ENCODE measurements around the gene GARIN5A. TPM values are rescaled to one million over a fixed set of nuclear protein-coding genes. Genes with fewer than 3 reads are reported as not detected.
"Not testable (repeated sequence)": the region's sequence is repeated elsewhere in the genome, so short reads cannot be mapped to it uniquely, and the experiment has no call there.

The GARIN5A gene
- total RNA-seq, 2 experiments from 2014 or later, result 0.77 to 0.88 TPM

DNA sequence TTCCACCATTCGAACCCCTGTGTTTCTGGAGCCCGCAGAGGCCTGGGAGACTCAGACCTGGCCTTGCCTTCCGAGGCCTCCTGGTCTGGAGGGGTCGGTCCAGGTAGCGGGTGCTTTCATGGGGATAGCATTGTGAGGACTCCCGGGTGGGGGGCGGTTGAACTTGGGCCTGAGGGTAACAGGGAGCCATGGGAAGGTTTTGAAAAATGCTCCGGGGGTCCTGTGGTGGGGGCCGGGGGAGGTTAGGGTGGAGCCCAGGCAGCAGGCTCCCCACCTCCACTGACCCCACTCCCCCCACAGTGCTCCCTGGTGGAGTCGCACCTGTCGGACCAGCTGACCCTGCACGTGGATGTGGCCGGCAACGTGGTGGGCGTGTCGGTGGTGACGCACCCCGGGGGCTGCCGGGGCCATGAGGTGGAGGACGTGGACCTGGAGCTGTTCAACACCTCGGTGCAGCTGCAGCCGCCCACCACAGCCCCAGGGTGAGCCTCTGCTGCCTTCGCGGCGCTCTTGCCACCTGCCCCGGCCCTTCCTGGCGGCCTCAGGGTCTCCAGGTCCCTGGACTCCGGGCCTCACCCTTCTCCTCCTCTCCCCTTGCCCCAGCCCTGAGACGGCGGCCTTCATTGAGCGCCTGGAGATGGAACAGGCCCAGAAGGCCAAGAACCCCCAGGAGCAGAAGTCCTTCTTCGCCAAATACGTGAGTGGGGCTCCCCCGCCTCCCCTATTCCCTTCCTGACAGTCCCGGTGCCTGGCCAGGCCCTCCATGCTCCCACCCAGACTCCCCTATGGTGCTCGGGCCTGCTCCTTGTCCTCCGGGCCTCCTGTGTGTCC, 3.8 kb upstream of the GARIN5A start:
- Mint-ChIP-seq H3K4me3 (no peak overlapping the region), H3K36me3 (peaks cover 30% of the 10 kb centered on the region), H3K4me1 (ENCODE audit: low read depth) (peaks cover 22% of the 10 kb centered on the region), H3K27ac (no peak overlapping the region), H3K9me3 (no peaks in the 10 kb centered on the region), H3K27me3 (no peaks in the 10 kb centered on the region)
- intact Hi-C loops (cut with micrococcal nuclease), result no loop called here
- ChIA-PET POLR2A (no interaction called here), CTCF (no interaction called here)
- DNase-seq, result no peak

GRCh38 chr19:50479761-50480251, 3.2 kb upstream of the GARIN5A start:
- POLR2A ChIA-PET, result no interaction called here
- Mint-ChIP-seq H3K9me3 (no peaks in the 10 kb centered on the region), H3K4me1 (ENCODE audit: low read depth) (peaks cover 22% of the 10 kb centered on the region), H3K36me3 (peaks cover 27% of the 10 kb centered on the region), H3K27me3 (no peaks in the 10 kb centered on the region), H3K27ac (no peak overlapping the region), H3K4me3 (no peak overlapping the region)
- intact Hi-C loops (cut with micrococcal nuclease), result no loop called here
- CTCF ChIA-PET, result interaction anchor here (0.7 to 1.7 kb wide), 2 partner anchors 111 to 128 kb away, joined by 3 to 8 read pairs; no protein-coding TSS in a partner anchor
- no peak for DNase-seq

DNA sequence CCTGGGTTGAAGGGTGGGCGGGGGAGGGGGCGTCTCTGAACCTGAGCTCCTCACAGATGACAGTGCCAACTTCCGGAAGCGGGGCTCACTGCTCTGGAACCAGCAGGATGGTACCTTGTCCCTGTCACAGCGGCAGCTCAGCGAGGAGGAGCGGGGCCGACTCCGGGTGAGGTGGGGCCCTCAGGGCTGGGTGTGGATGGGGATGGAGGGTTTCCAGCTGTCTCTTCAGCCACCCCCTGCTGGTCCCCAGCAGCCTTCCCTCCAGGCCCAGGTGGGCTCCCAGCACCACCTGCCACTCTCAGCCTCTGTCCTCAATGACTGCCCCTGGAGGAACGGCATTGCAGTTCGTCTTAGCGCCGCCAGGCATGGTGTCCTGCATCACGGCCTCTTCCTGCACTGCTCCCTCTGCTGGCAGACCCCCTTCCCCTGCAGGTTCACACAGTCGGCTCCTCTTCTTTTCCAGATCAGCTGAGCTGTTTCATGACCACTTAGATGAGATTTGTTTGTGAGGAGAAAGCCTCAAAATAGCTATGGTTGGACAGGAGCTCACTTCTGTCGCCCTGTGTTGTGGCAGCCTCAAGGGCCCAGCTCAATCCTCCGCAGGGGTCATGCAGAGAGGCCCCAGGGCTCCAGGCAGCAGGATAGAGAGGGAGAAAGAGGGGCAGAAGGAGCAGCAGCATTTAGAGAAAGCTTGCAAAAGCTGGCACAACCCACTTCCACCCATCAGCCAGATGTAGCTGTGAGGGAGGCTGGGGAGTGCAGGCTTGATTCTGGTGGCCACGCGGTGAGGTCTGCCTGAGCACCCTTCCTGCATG, 2.5 kb upstream of the GARIN5A start:
- Mint-ChIP-seq H3K36me3 (peaks cover 27% of the 10 kb centered on the region), H3K4me3 (no peak overlapping the region), H3K27me3 (no peaks in the 10 kb centered on the region), H3K4me1 (ENCODE audit: low read depth) (peaks cover 22% of the 10 kb centered on the region), H3K9me3 (no peaks in the 10 kb centered on the region), H3K27ac (no peak overlapping the region)
- CTCF ChIA-PET, result interaction anchor here (0.6 to 1.7 kb wide), 6 partner anchors 7 to 229 kb away, joined by 3 to 8 read pairs (median 4); no protein-coding TSS in a partner anchor
- POLR2A ChIA-PET, result interaction anchor here (1.0 kb wide), 1 partner anchor 32 kb away, joined by 3 read pairs; the partner anchor contains the start of gene JOSD2
- intact Hi-C loops (cut with micrococcal nuclease), result no loop called here
- peak; percentile 26 for DNase-seq

GRCh38 chr19:50477751-50478515, 1.3 kb upstream of the GARIN5A start:
- Mint-ChIP-seq H3K9me3 (no peaks in the 10 kb centered on the region), H3K27me3 (no peaks in the 10 kb centered on the region), H3K4me3 (peak overlapping the region; percentile 93), H3K4me1 (ENCODE audit: low read depth) (peaks cover 22% of the 10 kb centered on the region), H3K36me3 (peaks cover 21% of the 10 kb centered on the region), H3K27ac (peak overlapping the region; percentile 7)
- POLR2A ChIA-PET, result interaction anchor here (1.0 kb wide), 1 partner anchor 33 kb away, joined by 3 read pairs; the partner anchor contains the start of gene JOSD2
- CTCF ChIA-PET, result interaction anchor here (0.6 to 1.7 kb wide), 5 partner anchors 9 to 230 kb away, joined by 3 to 8 read pairs (median 5); no protein-coding TSS in a partner anchor
- no peak for DNase-seq
- intact Hi-C loops (cut with micrococcal nuclease), result loop anchor here (2.0 kb wide), 1 partner anchor 101 kb away; the partner anchor contains the start of gene NR1H2

- Mint-ChIP-seq H3K4me3 (peak overlapping the region; percentile 93), H3K9me3 (no peaks in the 10 kb centered on the region), H3K27me3 (no peaks in the 10 kb centered on the region), H3K36me3 (peaks cover 19% of the 10 kb centered on the region), H3K4me1 (ENCODE audit: low read depth) (peaks cover 22% of the 10 kb centered on the region), H3K27ac (peak overlapping the region; percentile 88)
- no peak for DNase-seq
- intact Hi-C loops (cut with micrococcal nuclease), result loop anchor here (1.0 to 2.0 kb wide), 2 partner anchors 34 to 100 kb away; partner anchors contain the start of genes JOSD2 and NR1H2
- POLR2A ChIA-PET, result interaction anchor here (0.6 to 1.5 kb wide), 3 partner anchors 19 to 120 kb away, joined by 3 to 4 read pairs (median 3); partner anchors contain the start of gene JOSD2
- CTCF ChIA-PET, result no interaction called here
These were observed 225 bp upstream of the GARIN5A start for GRCh38 chr19:50476907-50477238.

GRCh38 chr19:50475736-50476223, 868 bp downstream of the GARIN5A start:
- no peaks in the 10 kb centered on the region for H3K9me3 Mint-ChIP-seq
- ChIA-PET POLR2A (interaction anchor here (1.5 kb wide), 1 partner anchor 36 kb away, joined by 4 read pairs; the partner anchor contains the start of gene JOSD2), CTCF (interaction anchor here (1.5 to 2.2 kb wide), 2 partner anchors 81 to 119 kb away, joined by 3 to 6 read pairs; no protein-coding TSS in a partner anchor)
- intact Hi-C loops (cut with micrococcal nuclease), result loop anchor here (1.0 to 2.0 kb wide), 2 partner anchors 36 to 99 kb away; partner anchors contain the start of genes JOSD2 and NR1H2
- peaks cover 22% of the 10 kb centered on the region for H3K4me1 Mint-ChIP-seq (ENCODE audit: low read depth)
- H3K36me3 Mint-ChIP-seq, result peaks cover 16% of the 10 kb centered on the region
- peak overlapping the region; percentile 88 for H3K27ac Mint-ChIP-seq
- DNase-seq, result no peak
- peak overlapping the region; percentile 93 for H3K4me3 Mint-ChIP-seq
- H3K27me3 Mint-ChIP-seq, result no peaks in the 10 kb centered on the region

DNA sequence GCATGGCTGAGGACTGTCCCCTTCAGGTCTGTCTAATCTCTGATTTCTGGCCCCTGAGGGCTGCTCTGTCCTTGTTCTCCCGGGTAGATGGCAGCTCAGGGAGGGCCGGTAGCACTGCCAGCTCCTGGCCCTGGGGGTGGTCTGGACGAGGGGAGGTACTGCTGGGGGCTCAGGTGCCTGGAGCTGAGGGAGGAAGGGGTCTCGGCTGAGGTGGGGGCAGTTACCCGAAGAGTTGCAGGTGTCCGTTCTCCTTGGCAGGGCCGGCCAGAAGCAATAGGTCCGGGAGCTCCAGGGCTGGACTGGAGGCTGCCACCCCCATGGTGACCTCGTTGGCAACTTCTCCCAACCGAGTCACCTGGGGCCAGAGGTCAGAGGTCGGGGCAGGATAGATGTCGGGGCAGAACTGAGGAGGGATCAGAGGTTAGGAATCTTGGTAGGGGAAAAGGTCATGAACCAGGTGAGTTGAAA, 1.5 kb downstream of the GARIN5A start:
- ChIA-PET POLR2A (no interaction called here), CTCF (interaction anchor here (1.3 to 2.2 kb wide), 3 partner anchors 81 to 123 kb away, joined by 3 to 6 read pairs (median 3); no protein-coding TSS in a partner anchor)
- peaks cover 22% of the 10 kb centered on the region for H3K4me1 Mint-ChIP-seq (ENCODE audit: low read depth)
- intact Hi-C loops (cut with micrococcal nuclease), result no loop called here
- H3K27ac Mint-ChIP-seq, result no peak overlapping the region
- DNase-seq, result no peak
- H3K4me3 Mint-ChIP-seq, result peak overlapping the region; percentile 23
- no peaks in the 10 kb centered on the region for H3K27me3 Mint-ChIP-seq
- no peaks in the 10 kb centered on the region for H3K9me3 Mint-ChIP-seq
- peaks cover 16% of the 10 kb centered on the region for H3K36me3 Mint-ChIP-seq

DNA sequence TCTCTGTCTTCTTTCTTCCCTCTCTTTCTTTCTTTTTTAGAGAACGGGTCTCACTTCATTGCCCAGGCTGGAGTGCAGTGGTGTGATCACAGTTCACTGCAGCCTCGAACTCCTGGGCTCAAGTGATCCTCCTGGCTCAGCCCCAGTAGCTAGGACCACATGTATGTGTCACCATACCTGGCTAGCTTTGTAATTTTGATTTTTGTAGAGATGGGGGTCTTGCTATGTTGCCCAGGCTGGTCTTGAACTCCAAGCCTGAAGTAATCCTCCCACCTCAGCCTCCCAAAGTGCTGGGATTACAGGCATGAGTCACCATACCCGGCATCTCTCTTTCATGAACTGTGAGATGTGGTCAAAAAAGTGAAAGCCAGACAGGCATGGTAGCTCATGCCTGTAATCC, 3.3 kb downstream of the GARIN5A start:
- H3K4me3 Mint-ChIP-seq; H3K9me3 Mint-ChIP-seq; H3K27me3 Mint-ChIP-seq; intact Hi-C loops (cut with micrococcal nuclease); DNase-seq; H3K27ac Mint-ChIP-seq; POLR2A ChIA-PET: not testable (repeated sequence)
- CTCF ChIA-PET, result interaction anchor here (0.9 to 2.2 kb wide), 4 partner anchors 11 to 83 kb away, joined by 4 to 6 read pairs (median 4); no protein-coding TSS in a partner anchor
- Mint-ChIP-seq H3K36me3 (peaks cover 12% of the 10 kb centered on the region), H3K4me1 (ENCODE audit: low read depth) (peaks cover 18% of the 10 kb centered on the region)

DNA sequence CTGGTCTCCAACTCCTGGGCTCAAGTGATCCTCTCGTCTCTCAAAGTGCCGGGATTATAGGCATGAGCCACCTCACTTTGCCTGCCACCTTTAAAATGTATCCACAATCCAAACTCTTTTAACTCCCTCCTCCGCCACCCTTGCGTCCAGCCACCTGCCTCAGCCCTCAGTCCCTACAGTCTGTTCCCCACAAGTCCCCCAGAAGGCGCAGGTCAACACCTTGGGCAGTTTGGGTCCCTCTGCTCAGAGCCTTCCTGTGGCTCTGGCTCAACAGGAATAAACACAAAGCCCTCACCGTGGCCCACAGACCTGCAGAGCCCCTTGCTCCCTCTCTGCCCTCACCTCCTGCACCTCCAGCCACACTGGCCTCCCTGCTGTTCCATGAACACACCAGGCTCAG, 7.8 kb downstream of the GARIN5A start:
- Mint-ChIP-seq H3K4me1 (ENCODE audit: low read depth) (no peaks in the 10 kb centered on the region), H3K9me3 (no peaks in the 10 kb centered on the region), H3K27me3 (peaks cover 4% of the 10 kb centered on the region), H3K27ac (no peak overlapping the region), H3K36me3 (no peaks in the 10 kb centered on the region), H3K4me3 (no peak overlapping the region)
- ChIA-PET CTCF (no interaction called here), POLR2A (no interaction called here)
- intact Hi-C loops (cut with micrococcal nuclease), result no loop called here
- DNase-seq, result no peak

DNA sequence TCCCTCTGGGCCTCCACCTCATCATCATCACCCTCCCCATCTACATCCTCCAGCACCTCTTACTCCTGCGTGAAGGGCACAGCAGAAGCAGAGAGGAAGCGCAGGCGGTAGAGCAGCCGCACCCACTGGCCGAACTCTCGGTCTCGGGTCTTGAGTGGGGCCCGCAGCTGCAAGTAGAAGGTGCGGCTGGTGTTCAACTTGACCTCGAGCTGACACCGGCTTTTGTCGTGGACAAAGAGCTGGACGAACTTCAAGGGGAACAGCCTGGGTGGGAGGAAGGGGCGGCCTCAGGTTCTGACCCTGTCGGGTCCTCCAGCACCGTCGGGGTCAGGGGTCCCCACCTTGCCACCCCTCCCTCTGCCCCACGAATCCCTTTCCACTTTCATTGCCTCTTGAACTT, 9.1 kb downstream of the GARIN5A start:
- Mint-ChIP-seq H3K36me3 (no peaks in the 10 kb centered on the region), H3K27me3 (peaks cover 6% of the 10 kb centered on the region), H3K9me3 (no peaks in the 10 kb centered on the region), H3K4me3 (no peak overlapping the region), H3K27ac (no peak overlapping the region), H3K4me1 (ENCODE audit: low read depth) (no peaks in the 10 kb centered on the region)
- POLR2A ChIA-PET, result no interaction called here
- intact Hi-C loops (cut with micrococcal nuclease), result no loop called here
- no peak for DNase-seq
- CTCF ChIA-PET, result interaction anchor here (0.6 kb wide), 1 partner anchor 115 kb away, joined by 4 read pairs; no protein-coding TSS in a partner anchor

DNA sequence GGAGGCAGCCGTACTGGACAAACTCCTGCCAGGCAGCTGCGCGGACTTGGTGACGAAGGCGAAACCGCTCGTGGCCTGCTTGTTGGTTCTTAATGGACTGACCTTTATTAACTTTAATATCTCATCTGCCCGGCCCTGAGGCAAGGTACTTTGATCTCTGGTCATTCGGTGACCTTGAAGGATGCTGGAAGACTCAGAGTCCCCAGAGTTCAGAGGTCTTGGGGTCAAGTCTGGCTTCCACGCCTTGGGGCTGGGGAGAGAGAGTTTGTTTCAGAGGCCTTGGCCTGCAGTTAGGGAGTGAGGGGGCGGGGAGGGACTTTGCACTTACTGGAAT, 10.0 kb downstream of the GARIN5A start:
- Mint-ChIP-seq H3K36me3 (no peaks in the 10 kb centered on the region), H3K27ac (no peak overlapping the region), H3K4me3 (no peak overlapping the region), H3K27me3 (peaks cover 8% of the 10 kb centered on the region), H3K9me3 (no peaks in the 10 kb centered on the region), H3K4me1 (ENCODE audit: low read depth) (no peaks in the 10 kb centered on the region)
- DNase-seq, result no peak
- ChIA-PET POLR2A (no interaction called here), CTCF (interaction anchor here (1.3 kb wide), 1 partner anchor 109 kb away, joined by 4 read pairs; no protein-coding TSS in a partner anchor)
- intact Hi-C loops (cut with micrococcal nuclease), result no loop called here
